A673 (cell line): ENCODE data around the gene NOS1AP. TPM values are rescaled to one million over a fixed set of nuclear protein-coding genes. Genes with fewer than 3 reads are reported as not detected.
A peak's percentile ranks its signal among the peaks of the same experiment; 100 is the strongest.

ENCODE experiments used
- BruUV-seq: library from RNA; stranded (reverse); fragments of 400-500 nt; replicated peaks from 2 replicates; lab custom pipeline; 2021; lab: Mats Ljungman, UMichigan
- CTCF ChIA-PET: fragments of 300-600 bp; sonication (Branson Sonifier 250); formaldehyde crosslinking; loops from one replicate; lab custom pipeline; 2022; ENCODE audit warnings: antibody characterized with exemption; lab: Charles Lee
- POLR2A ChIA-PET: fragments of 300-600 bp; sonication (Branson Sonifier 250); formaldehyde crosslinking; loops from one replicate; lab custom pipeline; 2022; ENCODE audit warnings: antibody characterized with exemption; ENCODE audit not compliant: low non-redundant PET; lab: Charles Lee
- DNase-seq: peaks from one replicate; pipeline ENCODE4 v3.0.0-alpha.2; 2015; ENCODE audit warnings: low spot score
- H3K27ac ChIP-seq: fragments of 200-600 bp; sonication (generic); 2 replicates; pipeline ENCODE4 v1.5.1; 2016; ENCODE audit warnings: mixed run types, low read depth, mild to moderate bottlenecking, mixed read lengths, antibody characterized with exemption, low read length; ENCODE audit not compliant: poor library complexity, severe bottlenecking
- H3K27me3 ChIP-seq: fragments of 200-600 bp; sonication (generic); replicated peaks from 2 replicates; pipeline ENCODE4 v1.6.1; 2017; ENCODE audit warnings: mixed run types, low read depth, mild to moderate bottlenecking, mixed read lengths, antibody characterized with exemption, low read length; ENCODE audit not compliant: insufficient read depth, poor library complexity
- H3K36me3 ChIP-seq: fragments of 200-600 bp; sonication (generic); 2 replicates; pipeline ENCODE4 v1.6.1; 2016; ENCODE audit warnings: mixed run types, mild to moderate bottlenecking, mixed read lengths, antibody characterized with exemption, low read length; ENCODE audit not compliant: insufficient read depth, poor library complexity, severe bottlenecking
- H3K4me1 ChIP-seq: fragments of 200-600 bp; sonication (generic); 2 replicates; pipeline ENCODE4 v1.6.1; 2017; ENCODE audit warnings: mixed run types, mild to moderate bottlenecking, mixed read lengths, antibody characterized with exemption, low read length; ENCODE audit not compliant: insufficient read depth, poor library complexity, severe bottlenecking
- H3K4me3 ChIP-seq: fragments of 200-600 bp; sonication (generic); 2 replicates; pipeline ENCODE4 v1.5.1; 2016; ENCODE audit warnings: low read depth, mixed run types, mild to moderate bottlenecking, mixed read lengths, low read length; ENCODE audit not compliant: poor library complexity, severe bottlenecking
- H3K9me3 ChIP-seq: fragments of 200-600 bp; sonication (generic); 2 replicates; pipeline ENCODE4 v1.6.1; 2016; ENCODE audit warnings: mixed run types, low read depth, mild to moderate bottlenecking, mixed read lengths, antibody characterized with exemption, low read length; ENCODE audit not compliant: poor library complexity, severe bottlenecking
- CTCF ChIP-seq: fragments of 300-800, 200-600 bp; sonication (generic); conservative IDR thresholded peaks from 2 replicates; pipeline ENCODE4 v1.5.1; 2017; ENCODE audit warnings: low read depth, mild to moderate bottlenecking, antibody characterized with exemption, low read length, moderate library complexity, mixed read lengths
- EZH2 ChIP-seq: fragments of 200-600 bp; sonication (generic); IDR thresholded peaks from 2 replicates; pipeline ENCODE4 v1.6.1; 2017; ENCODE audit warnings: borderline replicate concordance, low read depth, mild to moderate bottlenecking, mixed read lengths, antibody characterized with exemption, low read length; ENCODE audit not compliant: poor library complexity, severe bottlenecking
- intact Hi-C: fragments of 100-400 bp; cut with micrococcal nuclease; formaldehyde crosslinking; loops from one replicate; pipeline ENCODE4 v1.10.0; 2022; ENCODE audit not compliant: unreplicated experiment
- total RNA-seq: library from RNA; stranded (reverse); gene quantifications from 2 replicates; pipeline ENCODE4 v1.2.3, GENCODE V29; 2021

NOS1AP gene
- total RNA-seq, 1 experiment from 2014 or later = 28.0 TPM

- CTCF ChIA-PET = no interaction called here
- H3K27ac ChIP-seq = no peak overlapping the region
- intact Hi-C loops = no loop called here
- no peak overlapping the region for H3K4me3 ChIP-seq
- H3K36me3 ChIP-seq = no peaks in the 10 kb centered on the region
- POLR2A ChIA-PET = no interaction called here
- no peak for TF ChIP-seq CTCF
- TF ChIP-seq EZH2 = no peak
- peaks cover 28% of the 10 kb centered on the region for H3K4me1 ChIP-seq
- no peak for DNase-seq
- H3K27me3 ChIP-seq = no peaks in the 10 kb centered on the region
- BruUV-seq = no TSS peak
- H3K9me3 ChIP-seq = no peaks in the 10 kb centered on the region
Observed at GRCh38 chr1:162324396-162324795, 254.9 kb downstream of the NOS1AP start.

GRCh38 chr1:162326559-162326958, 257.1 kb downstream of the NOS1AP start:
- POLR2A ChIA-PET = no interaction called here
- no peaks in the 10 kb centered on the region for H3K9me3 ChIP-seq
- intact Hi-C loops = no loop called here
- BruUV-seq = no TSS peak
- peaks cover 31% of the 10 kb centered on the region for H3K4me1 ChIP-seq
- H3K27ac ChIP-seq = no peak overlapping the region
- H3K27me3 ChIP-seq = no peaks in the 10 kb centered on the region
- CTCF ChIA-PET = no interaction called here
- TF ChIP-seq CTCF = no peak
- TF ChIP-seq EZH2 = no peak
- no peaks in the 10 kb centered on the region for H3K36me3 ChIP-seq
- DNase-seq = no peak
- H3K4me3 ChIP-seq = no peak overlapping the region

DNA sequence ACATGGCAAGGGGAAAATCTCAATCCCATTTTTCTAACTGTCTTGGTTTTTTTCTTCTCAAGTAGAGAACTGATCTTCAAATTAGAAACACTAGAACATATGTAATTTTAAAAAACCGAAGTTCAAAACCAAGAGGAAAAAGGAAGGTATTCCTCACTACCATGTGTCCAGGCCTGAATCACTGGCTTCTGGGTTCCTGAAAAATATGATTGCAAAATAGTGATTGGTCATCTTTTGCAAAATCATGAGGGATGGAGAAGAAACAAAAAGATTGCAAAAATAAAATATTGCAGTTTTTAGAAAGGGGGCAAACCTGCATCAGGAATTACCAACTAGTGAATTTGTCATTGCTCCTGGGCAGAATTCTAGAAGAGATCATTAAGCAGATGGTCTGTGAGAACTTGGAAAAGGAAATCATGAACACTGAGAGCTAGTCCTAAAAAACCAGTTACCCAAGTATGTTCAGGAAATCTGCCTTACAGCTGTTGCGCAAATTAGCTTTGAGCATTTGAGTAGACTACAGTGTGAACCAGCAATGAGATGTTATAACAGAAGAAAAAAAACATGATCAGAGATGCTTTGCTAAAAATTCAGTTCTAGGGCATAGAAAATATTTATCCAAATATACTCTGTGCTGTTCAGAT, 257.8 kb downstream of the NOS1AP start:
- CTCF ChIA-PET = interaction anchor here (1.5 kb wide), 1 partner anchor 97 kb away, joined by 3 read pairs; no protein-coding TSS in a partner anchor
- H3K36me3 ChIP-seq = no peaks in the 10 kb centered on the region
- H3K27me3 ChIP-seq = no peaks in the 10 kb centered on the region
- BruUV-seq = no TSS peak
- H3K4me3 ChIP-seq = no peak overlapping the region
- DNase-seq = peak; percentile 32
- peak overlapping the region; percentile 7 for H3K27ac ChIP-seq
- no peaks in the 10 kb centered on the region for H3K9me3 ChIP-seq
- TF ChIP-seq EZH2 (no peak), CTCF (no peak)
- POLR2A ChIA-PET = interaction anchor here (1.0 kb wide), 1 partner anchor 9 kb away, joined by 3 read pairs; no protein-coding TSS in a partner anchor
- peaks cover 31% of the 10 kb centered on the region for H3K4me1 ChIP-seq
- intact Hi-C loops = no loop called here
